MCF 10A (cell line): ENCODE measurements around the gene ISCA2. TPM values are rescaled to one million over a fixed set of nuclear protein-coding genes. Genes with fewer than 3 reads are reported as not detected.

Experiments
- BruUV-seq: library from RNA; stranded (reverse); fragments of 400-500 nt; replicated peaks from 2 replicates; lab custom pipeline; 2021; lab: Mats Ljungman, UMichigan
- CTCF ChIA-PET: fragments of 300-600 bp; sonication (Branson Sonifier 250); formaldehyde crosslinking; extraction: SDS; loops from one replicate; lab custom pipeline; 2021; ENCODE audit warnings: antibody characterized with exemption, inconsistent platforms; lab: Yijun Ruan, JAX
- POLR2A ChIA-PET: fragments of 300-600, 350-650 bp; sonication (Branson Sonifier 250); formaldehyde crosslinking; extraction: SDS; loops from one replicate; lab custom pipeline; 2020; ENCODE audit warnings: antibody characterized with exemption, inconsistent platforms; lab: Yijun Ruan, JAX
- DNase-seq: peaks from one replicate; pipeline ENCODE4 v3.0.0-alpha.2; 2018; ENCODE audit not compliant: unreplicated experiment
- H3K27ac Mint-ChIP-seq: one replicate; pipeline ENCODE4 v1.8.0; 2022; ENCODE audit warnings: mild to moderate bottlenecking, low read depth, mixed read lengths; ENCODE audit not compliant: unreplicated experiment
- H3K27me3 Mint-ChIP-seq: one replicate; pipeline ENCODE4 v1.8.0; 2022; ENCODE audit warnings: mixed read lengths; ENCODE audit not compliant: insufficient read depth, unreplicated experiment
- H3K36me3 Mint-ChIP-seq: one replicate; pipeline ENCODE4 v1.8.0; 2022; ENCODE audit warnings: mild to moderate bottlenecking, moderate library complexity, mixed read lengths; ENCODE audit not compliant: insufficient read depth, unreplicated experiment
- H3K4me1 Mint-ChIP-seq: one replicate; pipeline ENCODE4 v1.8.0; 2022; ENCODE audit warnings: mixed read lengths; ENCODE audit not compliant: insufficient read depth, unreplicated experiment
- H3K4me3 Mint-ChIP-seq: one replicate; pipeline ENCODE4 v1.8.0; 2022; ENCODE audit warnings: mild to moderate bottlenecking, moderate library complexity, mixed read lengths; ENCODE audit not compliant: unreplicated experiment
- H3K9me3 Mint-ChIP-seq: one replicate; pipeline ENCODE4 v1.8.0; 2022; ENCODE audit warnings: mixed read lengths; ENCODE audit not compliant: unreplicated experiment
- CTCF ChIP-seq: fragments of 200-600 bp; IDR thresholded peaks from one replicate; pipeline ENCODE4 v1.8.0; 2022; ENCODE audit warnings: antibody characterized with exemption, mild to moderate bottlenecking; ENCODE audit not compliant: unreplicated experiment
- intact Hi-C: fragments of 100-400 bp; cut with micrococcal nuclease; formaldehyde crosslinking; loops from 2 replicates; pipeline ENCODE4 v1.14.1; 2022
- total RNA-seq: library from RNA; stranded (reverse); gene quantifications from 2 replicates; pipeline ENCODE4 v1.2.3, GENCODE V29; 2022

Gene ISCA2
- total RNA-seq, 1 experiment from 2014 or later = 13.9 TPM

GRCh38 chr14:74492776-74493342 is 706 bp upstream of the ISCA2 start, which contains the start of gene NPC2:
NPC2 (minus strand) TSS chr14:74493305; CDS start chr14:74493274, 31 bp downstream.
- no peaks in the 10 kb centered on the region for H3K27me3 Mint-ChIP-seq
- H3K4me1 Mint-ChIP-seq = peaks cover 34% of the 10 kb centered on the region
- CTCF ChIA-PET = interaction anchor here (0.7 to 2.0 kb wide), 6 partner anchors 8 to 1417 kb away, joined by 3 to 4 read pairs (median 3); no protein-coding TSS in a partner anchor
- H3K9me3 Mint-ChIP-seq = no peaks in the 10 kb centered on the region
- POLR2A ChIA-PET = interaction anchor here (0.6 to 9.7 kb wide), 20 partner anchors 8 to 576 kb away, joined by 3 to 162 read pairs (median 4); partner anchors contain the start of genes ABCD4 and YLPM1
- no peak for TF ChIP-seq CTCF
- intact Hi-C loops = loop anchor here (1.0 to 5.0 kb wide), 2 partner anchors 79 to 131 kb away; no protein-coding TSS in a partner anchor
- DNase-seq = no peak
- H3K27ac Mint-ChIP-seq = no peak within 1 kb of the TSS
- no peak within 1 kb of the TSS for H3K4me3 Mint-ChIP-seq
- BruUV-seq = no TSS peak
- peaks cover 18% of the 10 kb centered on the region for H3K36me3 Mint-ChIP-seq

DNA sequence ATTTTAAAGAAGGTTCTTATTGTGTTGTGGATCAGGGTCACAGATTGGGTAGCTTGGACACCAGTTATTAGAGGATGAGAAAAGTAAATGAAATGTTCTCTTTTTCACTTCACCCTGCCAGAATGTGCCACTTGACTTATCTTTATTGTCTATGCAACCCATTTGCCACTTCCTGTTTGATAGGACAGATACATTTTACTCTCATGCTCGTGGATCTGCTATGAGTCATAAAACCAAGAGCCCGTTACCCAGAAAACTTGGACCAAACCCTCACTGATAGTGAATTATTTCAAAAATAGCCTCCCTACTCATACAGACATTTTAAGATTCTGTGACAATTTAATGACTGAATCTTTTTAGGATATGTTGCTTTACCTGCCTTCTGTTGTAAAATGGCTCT is 1.8 kb downstream of the ISCA2 start:
- no peaks in the 10 kb centered on the region for H3K27me3 Mint-ChIP-seq
- DNase-seq = no peak
- no peak overlapping the region for H3K27ac Mint-ChIP-seq
- H3K4me3 Mint-ChIP-seq = no peak overlapping the region
- ChIA-PET POLR2A (interaction anchor here (0.7 to 9.7 kb wide), 3 partner anchors 74 to 267 kb away, joined by 3 to 162 read pairs (median 4); partner anchors contain the start of gene YLPM1), CTCF (interaction anchor here (0.6 to 1.2 kb wide), 3 partner anchors 31 to 117 kb away, joined by 3 to 4 read pairs (median 4); no protein-coding TSS in a partner anchor)
- no TSS peak for BruUV-seq
- peaks cover 19% of the 10 kb centered on the region for H3K4me1 Mint-ChIP-seq
- no peak for TF ChIP-seq CTCF
- H3K36me3 Mint-ChIP-seq = peaks cover 18% of the 10 kb centered on the region
- intact Hi-C loops = no loop called here
- no peaks in the 10 kb centered on the region for H3K9me3 Mint-ChIP-seq

GRCh38 chr14:74500417-74501134 is 7.0 kb downstream of the ISCA2 start:
- BruUV-seq = no TSS peak
- Mint-ChIP-seq H3K9me3 (no peaks in the 10 kb centered on the region), H3K36me3 (peaks cover 15% of the 10 kb centered on the region), H3K4me1 (peaks cover 19% of the 10 kb centered on the region), H3K27me3 (no peaks in the 10 kb centered on the region), H3K27ac (no peak overlapping the region), H3K4me3 (no peak overlapping the region)
- CTCF ChIA-PET = interaction anchor here (0.6 to 2.1 kb wide), 18 partner anchors 8 to 282 kb away, joined by 3 to 11 read pairs (median 4); partner anchors contain the start of gene LTBP2
- TF ChIP-seq CTCF = no peak
- no peak for DNase-seq
- intact Hi-C loops = loop anchor here (1.0 kb wide), 1 partner anchor 304 kb away; no protein-coding TSS in a partner anchor
- POLR2A ChIA-PET = interaction anchor here (0.6 to 1.0 kb wide), 3 partner anchors 8 to 73 kb away, joined by 3 read pairs; no protein-coding TSS in a partner anchor
